Choroid plexus epithelial cell (primary cell): Measurements from ENCODE around the gene FBLN2.

Experiments
- DNase-seq: peaks from one replicate; pipeline ENCODE4 v3.0.0-alpha.2; 2010; ENCODE audit warnings: low read depth
- H3K4me3 ChIP-seq: 2 replicates; pipeline ENCODE4 v1.5.1; 2011; ENCODE audit warnings: low read depth, mild to moderate bottlenecking, control low read depth, low read length, moderate library complexity
- TF ChIP-seq, protein P1 (sequence below): conservative IDR thresholded peaks from 2 replicates; pipeline ENCODE4 v1.5.1; 2011; ENCODE audit warnings: low read depth, mild to moderate bottlenecking, control low read depth, inconsistent platforms, low read length, moderate library complexity

Gene FBLN2

DNA sequence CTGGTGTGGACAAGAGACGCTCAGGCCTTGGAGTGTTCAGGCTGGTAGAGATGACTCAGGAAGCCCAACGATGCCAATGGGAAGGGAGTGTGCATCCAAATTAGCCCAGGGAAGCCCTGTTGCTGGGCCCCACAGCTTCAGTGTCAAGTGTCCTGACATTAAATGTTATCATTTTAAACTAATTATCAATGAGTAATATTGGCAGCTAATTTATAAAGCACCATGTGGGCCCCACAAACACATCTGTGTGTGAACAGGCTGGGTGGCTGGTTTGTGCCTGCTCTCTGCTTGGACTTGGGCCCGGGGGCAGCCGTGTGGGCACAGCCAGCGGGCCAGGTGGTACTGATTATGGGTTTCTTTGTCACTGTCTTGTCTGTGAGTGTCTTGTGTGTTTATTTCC, 15.0 kb downstream of the FBLN2 start:
- H3K4me3 ChIP-seq: no peak overlapping the region
- TF ChIP-seq, protein P1, sequence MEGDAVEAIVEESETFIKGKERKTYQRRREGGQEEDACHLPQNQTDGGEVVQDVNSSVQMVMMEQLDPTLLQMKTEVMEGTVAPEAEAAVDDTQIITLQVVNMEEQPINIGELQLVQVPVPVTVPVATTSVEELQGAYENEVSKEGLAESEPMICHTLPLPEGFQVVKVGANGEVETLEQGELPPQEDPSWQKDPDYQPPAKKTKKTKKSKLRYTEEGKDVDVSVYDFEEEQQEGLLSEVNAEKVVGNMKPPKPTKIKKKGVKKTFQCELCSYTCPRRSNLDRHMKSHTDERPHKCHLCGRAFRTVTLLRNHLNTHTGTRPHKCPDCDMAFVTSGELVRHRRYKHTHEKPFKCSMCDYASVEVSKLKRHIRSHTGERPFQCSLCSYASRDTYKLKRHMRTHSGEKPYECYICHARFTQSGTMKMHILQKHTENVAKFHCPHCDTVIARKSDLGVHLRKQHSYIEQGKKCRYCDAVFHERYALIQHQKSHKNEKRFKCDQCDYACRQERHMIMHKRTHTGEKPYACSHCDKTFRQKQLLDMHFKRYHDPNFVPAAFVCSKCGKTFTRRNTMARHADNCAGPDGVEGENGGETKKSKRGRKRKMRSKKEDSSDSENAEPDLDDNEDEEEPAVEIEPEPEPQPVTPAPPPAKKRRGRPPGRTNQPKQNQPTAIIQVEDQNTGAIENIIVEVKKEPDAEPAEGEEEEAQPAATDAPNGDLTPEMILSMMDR: no peak
- DNase-seq: no peak

DNA sequence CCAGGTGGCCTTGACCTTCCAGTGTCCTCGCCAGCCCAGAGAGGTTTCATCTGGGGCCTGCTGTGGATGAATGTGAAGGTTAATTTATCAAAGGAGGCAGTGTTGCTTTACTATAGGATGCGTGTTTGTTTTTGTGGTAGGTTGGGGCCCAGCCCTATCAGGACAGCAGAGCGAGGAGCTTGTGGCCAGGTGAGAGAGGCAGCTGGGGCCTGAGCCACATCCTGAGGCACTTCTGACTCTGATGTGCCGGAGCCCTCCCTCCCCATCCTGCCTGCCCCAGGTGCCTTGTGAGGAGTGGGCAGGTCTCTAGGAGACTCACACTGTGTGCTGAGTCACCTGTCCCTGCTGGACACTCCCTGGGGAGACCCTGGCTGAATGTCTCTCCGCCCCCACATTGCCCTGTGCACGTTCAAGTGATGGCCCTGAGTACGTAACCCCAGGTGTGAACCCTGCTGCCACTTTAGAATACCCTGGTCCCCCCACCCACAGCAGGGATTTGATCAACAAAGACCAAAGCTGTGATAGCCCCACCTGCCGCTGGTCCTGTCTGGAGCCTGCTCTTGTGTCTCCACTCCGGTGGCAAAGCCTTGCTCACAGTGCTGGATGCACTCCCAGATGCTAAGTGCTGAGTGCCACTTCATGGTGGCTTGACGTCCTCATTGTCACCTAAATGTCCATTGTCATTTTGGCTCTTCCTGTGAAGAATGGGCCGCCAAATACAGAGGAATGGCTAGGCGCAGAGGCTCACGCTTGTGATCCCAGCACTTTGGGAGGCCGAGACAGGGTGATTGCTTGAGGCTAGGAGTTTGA, 16.0 kb downstream of the FBLN2 start:
- H3K4me3 ChIP-seq: no peak overlapping the region
- DNase-seq: no peak
- TF ChIP-seq, protein P1: no peak

DNA sequence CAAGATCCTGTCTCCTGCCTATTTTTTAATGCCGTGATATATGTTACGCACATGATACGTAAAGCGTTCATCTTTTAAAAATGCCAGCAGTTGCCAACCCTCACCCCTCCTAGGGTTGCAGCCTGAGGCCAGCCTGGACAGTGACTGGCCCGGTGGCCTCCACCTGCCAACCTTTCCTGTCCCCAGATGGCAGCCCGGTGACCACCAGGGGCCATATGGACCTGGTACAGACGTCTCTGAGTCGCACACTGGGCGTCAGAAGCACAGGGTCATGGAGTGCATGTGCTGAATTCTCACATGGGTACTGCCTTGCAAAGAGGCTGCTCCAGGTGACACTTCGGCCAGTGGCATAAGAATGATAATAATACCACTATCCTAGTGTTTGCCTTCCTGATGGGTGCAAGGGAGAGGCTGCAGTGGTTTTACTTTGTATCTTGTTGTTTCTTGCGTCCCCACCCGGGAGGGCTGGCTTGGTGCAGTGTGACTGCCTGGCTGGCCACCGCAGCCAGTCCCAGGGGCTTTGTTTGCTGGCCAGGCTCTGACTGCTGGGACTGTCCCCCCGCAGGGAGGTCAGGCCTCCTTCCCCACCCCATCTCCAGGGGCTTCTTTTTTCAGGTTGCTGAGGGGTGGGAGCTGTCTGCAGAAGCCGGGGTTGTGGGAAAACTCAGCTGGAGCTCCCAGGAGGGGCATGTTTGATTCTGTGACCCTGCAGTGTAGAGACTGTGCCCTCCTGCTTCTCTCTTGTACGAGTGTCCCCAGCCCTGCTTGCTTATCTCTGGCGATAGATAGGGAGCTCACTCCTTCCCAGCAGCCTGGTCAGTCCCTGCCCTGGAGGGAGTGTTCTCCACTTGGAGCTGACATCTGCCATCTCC, 16.9 kb downstream of the FBLN2 start:
- TF ChIP-seq, protein P1: no peak
- DNase-seq: no peak
- H3K4me3 ChIP-seq: no peak overlapping the region

- TF ChIP-seq, protein P1: no peak
- DNase-seq: no peak
- no peak overlapping the region for H3K4me3 ChIP-seq
Observed at GRCh38 chr3:13566453-13566748, 17.5 kb downstream of the FBLN2 start.

- H3K4me3 ChIP-seq: no peak overlapping the region
- TF ChIP-seq, protein P1: no peak
- DNase-seq: no peak
Observed at GRCh38 chr3:13566769-13567310, 17.9 kb downstream of the FBLN2 start.

GRCh38 chr3:13567684-13568514, 19.0 kb downstream of the FBLN2 start:
- no peak for DNase-seq
- TF ChIP-seq, protein P1: no peak

More at GRCh38 chr3:13567684-13568514, 19.0 kb downstream of the FBLN2 start:
- H3K4me3 ChIP-seq: no peak overlapping the region
